Liver (tissue), 3 donors: ENCODE data around the gene FUBP1.

ENCODE experiments used
- CTCF ChIP-seq: fragments of 150-350 bp; IDR thresholded peaks from 2 replicates; pipeline ENCODE4 v1.5.1; 2017; ENCODE audit warnings: improper control_type of control experiment, low read depth, low read length; ENCODE audit not compliant: missing input control
- HNF4G ChIP-seq: IDR thresholded peaks from 2 replicates; pipeline ENCODE4 v1.6.1; 2016; ENCODE audit warnings: antibody characterized with exemption
- RXRA ChIP-seq, 2 donors: IDR thresholded peaks; 2 replicates each; pipeline ENCODE4 v1.6.1; 2017 to 2018; ENCODE audit warnings: antibody characterized with exemption in 2 of 2, mild to moderate bottlenecking in 1 of 2
- SP1 ChIP-seq: IDR thresholded peaks from 2 replicates; pipeline ENCODE4 v1.6.1; 2018; ENCODE audit warnings: antibody characterized with exemption, mild to moderate bottlenecking
- TAF1 ChIP-seq: conservative IDR thresholded peaks from 2 replicates; pipeline ENCODE4 v1.6.1; 2016; ENCODE audit warnings: antibody characterized with exemption, mild to moderate bottlenecking
- TF ChIP-seq, protein P1 (sequence below): IDR thresholded peaks from 2 replicates; pipeline ENCODE4 v1.6.1; 2016; ENCODE audit warnings: antibody characterized with exemption
- donor health status: healthy.
- donor health status: healthy.

DNA sequence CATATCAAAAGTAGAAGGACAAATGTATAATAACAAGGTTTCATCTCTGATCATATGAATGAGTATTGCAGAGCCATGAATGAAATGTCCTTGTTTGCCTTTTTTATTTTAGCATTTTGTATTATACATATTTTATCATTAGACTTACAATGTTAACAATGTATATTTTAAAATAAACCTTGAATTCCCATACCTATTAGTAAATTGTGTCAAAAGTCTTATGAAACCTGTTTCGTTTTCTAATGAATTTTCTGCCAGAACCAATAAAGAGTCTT, 26.5 kb upstream of the FUBP1 start:
- TF ChIP-seq, protein P1, sequence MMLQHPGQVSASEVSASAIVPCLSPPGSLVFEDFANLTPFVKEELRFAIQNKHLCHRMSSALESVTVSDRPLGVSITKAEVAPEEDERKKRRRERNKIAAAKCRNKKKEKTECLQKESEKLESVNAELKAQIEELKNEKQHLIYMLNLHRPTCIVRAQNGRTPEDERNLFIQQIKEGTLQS: no peak
- TF ChIP-seq CTCF (no peak), HNF4G (no peak), RXRA (IDR thresholded peaks at IDR 0.05) (no peak), TAF1 (no peak), SP1 (no peak)
